CD4-positive, alpha-beta T cell treated with Interleukin-4 for 4 hours (primary cell): ENCODE results near the gene SETD1A.
"Not testable (repeated sequence)": the region's sequence is repeated elsewhere in the genome, so short reads cannot be mapped to it uniquely, and the experiment has no call there.

Experiments used
- DNase-seq: peaks from one replicate; pipeline ENCODE4 v3.0.0-alpha.2; 2020

The SETD1A gene

GRCh38 chr16:30930160-30930571, 27.4 kb upstream of the SETD1A start:
- DNase-seq = no peak

- no peak for DNase-seq
These were observed 26.4 kb upstream of the SETD1A start for GRCh38 chr16:30931068-30931650.

- DNase-seq = peak; percentile 14
These were observed 22.6 kb upstream of the SETD1A start for GRCh38 chr16:30934827-30935557.

GRCh38 chr16:30937692-30938091, 19.9 kb upstream of the SETD1A start:
- DNase-seq = no peak

GRCh38 chr16:30939571-30939970, 18.0 kb upstream of the SETD1A start:
- DNase-seq = not testable (repeated sequence)

GRCh38 chr16:30941600-30942425, 15.7 kb upstream of the SETD1A start:
- DNase-seq = peak; percentile 71

- no peak for DNase-seq
These were observed 15.1 kb upstream of the SETD1A start for GRCh38 chr16:30942426-30942806.

- no peak for DNase-seq
These were observed 13.2 kb upstream of the SETD1A start for GRCh38 chr16:30944352-30944751.

GRCh38 chr16:30946671-30947540, 10.6 kb upstream of the SETD1A start:
- DNase-seq = no peak

GRCh38 chr16:30947541-30947858, 10.1 kb upstream of the SETD1A start:
- DNase-seq = no peak

GRCh38 chr16:30947859-30948666, 9.5 kb upstream of the SETD1A start:
- DNase-seq = peak; percentile 11

GRCh38 chr16:30948667-30949649, 8.6 kb upstream of the SETD1A start, which contains the start of gene ORAI3:
ORAI3 (plus strand) TSS chr16:30949068; CDS start chr16:30949290, 222 bp downstream.
- DNase-seq = peak; percentile 44

- DNase-seq = peak; percentile 16
These were observed 7.7 kb upstream of the SETD1A start for GRCh38 chr16:30949650-30950515.

- no peak for DNase-seq
These were observed 7.0 kb upstream of the SETD1A start for GRCh38 chr16:30950516-30951065.

GRCh38 chr16:30951193-30951592, 6.4 kb upstream of the SETD1A start:
- no peak for DNase-seq

- no peak for DNase-seq
These were observed 5.8 kb upstream of the SETD1A start for GRCh38 chr16:30951750-30952149.

- no peak for DNase-seq
These were observed 4.4 kb upstream of the SETD1A start for GRCh38 chr16:30953111-30953510.

GRCh38 chr16:30953511-30954124, 3.9 kb upstream of the SETD1A start:
- peak; percentile 64 for DNase-seq

GRCh38 chr16:30954993-30955392, 2.6 kb upstream of the SETD1A start:
- no peak for DNase-seq
